ENCODE measurements around the gene PIGA.

DNA sequence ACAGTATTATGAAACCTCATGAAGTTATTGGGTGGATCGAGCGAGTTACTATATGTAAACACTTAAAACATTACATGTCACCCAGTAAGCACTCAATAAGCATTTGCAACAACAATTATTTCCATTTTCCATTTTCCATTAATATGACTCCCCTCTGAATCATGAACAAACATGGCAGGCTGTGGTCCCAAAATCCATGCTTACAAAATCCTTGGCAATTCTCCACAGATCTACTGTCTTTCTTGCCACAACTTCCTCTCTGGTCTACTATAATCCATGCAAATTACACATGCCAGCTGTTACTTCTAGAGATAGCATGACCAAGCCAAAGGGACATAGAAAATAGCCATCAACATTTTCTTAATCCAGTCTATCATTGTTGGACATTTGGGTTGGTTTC is 41.9 kb downstream of the PIGA start:
- TF ChIP-seq, protein P1, sequence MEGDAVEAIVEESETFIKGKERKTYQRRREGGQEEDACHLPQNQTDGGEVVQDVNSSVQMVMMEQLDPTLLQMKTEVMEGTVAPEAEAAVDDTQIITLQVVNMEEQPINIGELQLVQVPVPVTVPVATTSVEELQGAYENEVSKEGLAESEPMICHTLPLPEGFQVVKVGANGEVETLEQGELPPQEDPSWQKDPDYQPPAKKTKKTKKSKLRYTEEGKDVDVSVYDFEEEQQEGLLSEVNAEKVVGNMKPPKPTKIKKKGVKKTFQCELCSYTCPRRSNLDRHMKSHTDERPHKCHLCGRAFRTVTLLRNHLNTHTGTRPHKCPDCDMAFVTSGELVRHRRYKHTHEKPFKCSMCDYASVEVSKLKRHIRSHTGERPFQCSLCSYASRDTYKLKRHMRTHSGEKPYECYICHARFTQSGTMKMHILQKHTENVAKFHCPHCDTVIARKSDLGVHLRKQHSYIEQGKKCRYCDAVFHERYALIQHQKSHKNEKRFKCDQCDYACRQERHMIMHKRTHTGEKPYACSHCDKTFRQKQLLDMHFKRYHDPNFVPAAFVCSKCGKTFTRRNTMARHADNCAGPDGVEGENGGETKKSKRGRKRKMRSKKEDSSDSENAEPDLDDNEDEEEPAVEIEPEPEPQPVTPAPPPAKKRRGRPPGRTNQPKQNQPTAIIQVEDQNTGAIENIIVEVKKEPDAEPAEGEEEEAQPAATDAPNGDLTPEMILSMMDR (IDR thresholded peaks at IDR 0.05): no peak
- no peak for TF ChIP-seq ZFX (IDR thresholded peaks at IDR 0.05; ENCODE audit: borderline replicate concordance)

Measured in 22Rv1 (cell line).